Measurements from ENCODE around the gene MYL6.

Gene MYL6

DNA sequence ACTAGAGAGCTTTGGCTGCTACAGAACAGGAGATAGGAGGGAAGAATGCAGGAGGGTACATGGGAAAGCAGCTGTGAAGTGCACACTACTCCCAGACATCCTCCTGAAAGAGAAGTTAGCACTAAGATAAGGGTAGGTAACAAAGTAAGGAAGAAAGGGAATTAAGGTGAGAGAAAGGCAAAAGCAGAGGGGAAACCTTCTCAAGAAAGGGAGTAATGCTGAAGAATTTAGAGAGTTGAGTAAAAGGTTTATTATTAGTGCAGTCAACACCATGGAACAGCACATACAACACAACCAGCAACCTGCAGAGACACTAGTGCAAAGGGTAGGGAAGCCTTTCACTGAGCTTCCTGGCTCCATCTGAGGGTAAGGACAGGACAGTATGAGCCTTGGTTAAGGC, 46.1 kb downstream of the MYL6 start:
- ATAC-seq (ENCODE audit: low read depth) = no peak
- no peaks in the 10 kb centered on the region for H3K9me3 Mint-ChIP-seq
- peak overlapping the region; percentile 93 for H3K27ac Mint-ChIP-seq
- peaks cover 20% of the 10 kb centered on the region for H3K36me3 Mint-ChIP-seq
- no peaks in the 10 kb centered on the region for H3K27me3 Mint-ChIP-seq
- no peak for DNase-seq (ENCODE audit: low spot score in 2 of 2)
- H3K4me3 Mint-ChIP-seq = no peak overlapping the region
- H3K4me1 Mint-ChIP-seq = peaks cover 25% of the 10 kb centered on the region

GRCh38 chr12:56205445-56205844, 47.3 kb downstream of the MYL6 start:
- no peak for ATAC-seq (ENCODE audit: low read depth)
- H3K4me1 Mint-ChIP-seq = peaks cover 25% of the 10 kb centered on the region
- no peaks in the 10 kb centered on the region for H3K27me3 Mint-ChIP-seq
- H3K9me3 Mint-ChIP-seq = no peaks in the 10 kb centered on the region
- H3K4me3 Mint-ChIP-seq = no peak overlapping the region
- peak overlapping the region; percentile 93 for H3K27ac Mint-ChIP-seq
- peaks cover 24% of the 10 kb centered on the region for H3K36me3 Mint-ChIP-seq
- no peak for DNase-seq (ENCODE audit: low spot score in 2 of 2)

DNA sequence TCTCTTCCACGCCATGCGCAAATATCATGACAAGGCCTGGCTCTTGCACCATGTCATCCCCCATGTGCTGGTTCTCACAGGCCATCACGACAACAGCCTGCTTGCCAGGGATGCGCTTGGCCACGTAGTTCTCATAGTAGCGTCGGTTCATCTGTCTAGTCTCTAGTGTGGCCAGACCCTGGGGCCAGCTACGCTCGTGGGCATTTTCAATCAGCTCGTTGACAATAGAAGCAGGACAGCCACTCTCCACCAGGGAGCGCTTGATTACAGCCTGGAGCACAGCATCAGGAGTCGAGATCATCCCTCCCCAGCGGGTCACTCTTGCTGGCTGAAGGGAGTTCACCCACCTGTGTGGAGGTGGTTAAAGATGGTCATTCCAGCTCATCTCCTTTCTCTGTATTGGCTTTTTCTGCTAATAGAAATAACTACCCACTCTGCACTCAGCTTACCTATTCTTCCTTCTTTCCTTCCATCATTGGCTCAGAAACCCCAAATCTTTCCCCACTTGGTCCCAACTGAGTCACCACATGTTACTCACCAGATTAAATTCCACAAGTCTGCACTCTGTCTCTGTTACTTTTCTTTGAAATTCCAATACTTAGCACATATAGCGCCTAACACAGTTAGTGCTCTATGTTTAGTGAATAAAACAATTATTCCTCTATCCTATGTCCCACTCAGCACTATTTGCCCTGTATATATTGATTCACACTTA, 48.5 kb downstream of the MYL6 start:
- H3K27ac Mint-ChIP-seq = peak overlapping the region; percentile 93
- peak in 1 of 2 donors; percentile 40 for DNase-seq (ENCODE audit: low spot score in 2 of 2)
- no peak overlapping the region for H3K4me3 Mint-ChIP-seq
- peaks cover 29% of the 10 kb centered on the region for H3K36me3 Mint-ChIP-seq
- peak; percentile 21 for ATAC-seq (ENCODE audit: low read depth)
- no peaks in the 10 kb centered on the region for H3K9me3 Mint-ChIP-seq
- H3K4me1 Mint-ChIP-seq = peaks cover 25% of the 10 kb centered on the region
- no peaks in the 10 kb centered on the region for H3K27me3 Mint-ChIP-seq

DNA sequence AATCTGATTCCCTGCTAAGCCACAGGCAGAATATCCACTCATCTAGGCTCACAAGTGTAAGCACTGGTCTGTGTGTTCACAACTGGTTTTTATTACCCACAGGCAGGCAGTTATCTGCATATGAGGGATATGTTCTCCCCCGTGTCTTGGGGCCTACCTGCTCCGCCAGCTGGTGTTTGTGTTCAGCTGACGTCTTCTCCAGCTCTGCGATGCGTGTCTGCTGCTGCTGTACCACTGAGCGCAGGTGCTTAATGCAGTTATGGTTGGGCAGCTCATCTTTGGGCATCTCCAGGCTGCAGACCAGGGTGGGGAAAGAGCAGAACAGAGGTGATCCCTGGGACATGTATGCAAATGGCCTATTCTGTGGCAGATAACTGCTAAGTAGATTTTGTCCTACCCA, 49.8 kb downstream of the MYL6 start:
- Mint-ChIP-seq H3K27ac (peak overlapping the region; percentile 93), H3K27me3 (no peaks in the 10 kb centered on the region), H3K36me3 (peaks cover 32% of the 10 kb centered on the region), H3K9me3 (no peaks in the 10 kb centered on the region), H3K4me1 (peaks cover 25% of the 10 kb centered on the region), H3K4me3 (no peak overlapping the region)
- peak; percentile 39 to 62 for DNase-seq (ENCODE audit: low spot score in 2 of 2)
- peak; percentile 95 for ATAC-seq (ENCODE audit: low read depth)
